ENCODE results near the gene SLAMF6. TPM values are rescaled to one million over a fixed set of nuclear protein-coding genes. Genes with fewer than 3 reads are reported as not detected.

The SLAMF6 gene
- total RNA-seq (2022; extraction: Qiagen RNA extraction) = not detected in 5 replicates

DNA sequence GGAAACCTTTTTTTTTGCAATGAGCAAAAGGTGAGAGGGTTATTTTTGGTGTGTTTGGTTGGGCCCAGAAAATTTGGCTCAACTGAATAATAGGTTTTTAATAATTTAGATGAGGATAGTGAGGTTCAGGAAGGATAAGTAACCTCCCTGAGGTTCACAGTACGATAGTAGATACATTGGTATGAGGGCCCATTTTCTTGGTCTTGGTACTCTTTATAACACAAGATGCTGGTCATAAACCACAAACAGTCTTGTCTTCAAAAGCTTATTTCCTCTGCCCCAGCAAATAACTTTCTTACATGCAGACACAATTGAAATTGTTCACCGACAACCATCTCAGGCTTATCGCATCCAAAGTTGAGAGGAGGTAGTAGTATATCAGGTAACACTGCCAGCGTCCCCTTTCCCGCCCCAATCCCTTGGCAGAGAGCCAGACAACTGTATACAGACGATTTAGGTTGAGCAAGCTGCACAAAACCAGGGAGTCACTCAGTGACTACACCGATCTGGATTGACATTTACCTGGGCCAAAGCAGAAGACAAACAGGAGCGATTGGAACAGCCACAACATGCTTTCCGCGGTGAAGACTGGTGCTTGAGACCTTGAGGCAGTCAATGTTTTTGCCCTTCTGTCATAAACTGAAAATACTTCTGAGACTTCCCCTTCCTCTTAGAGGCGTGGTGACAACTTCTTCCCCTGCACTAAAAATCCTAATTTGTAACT lies at the start of gene SLAMF6:
TSS of gene SLAMF6 (minus strand) at position 634 of the 724 bp plus-strand sequence. CDS start at position 571, 63 bp downstream.

Other genes starting within 250 kb of the SLAMF6 start
- gene PEX19, start 238.1 kb downstream of the SLAMF6 start, total RNA-seq (2022; extraction: Qiagen RNA extraction) = 19.2 to 25.9 TPM (median 23.1 TPM) in 5 replicates
- 74.9 to 101 TPM (median 78.0 TPM) in 5 replicates for gene COPA, start 180.0 kb downstream of the SLAMF6 start, total RNA-seq (2022; extraction: Qiagen RNA extraction)
- gene NCSTN, start 179.9 kb downstream of the SLAMF6 start, total RNA-seq (2022; extraction: Qiagen RNA extraction) = 39.1 to 48.5 TPM (median 45.8 TPM) in 5 replicates
- gene NHLH1, start 156.2 kb downstream of the SLAMF6 start, total RNA-seq (2022; extraction: Qiagen RNA extraction) = 0.32 to 0.71 TPM (median 0.40 TPM) in 5 replicates
- 0.46 to 0.98 TPM (median 0.71 TPM) in 5 replicates for gene VANGL2, start 122.7 kb downstream of the SLAMF6 start, total RNA-seq (2022; extraction: Qiagen RNA extraction)
- not detected in 5 replicates for gene CD84, start 56.2 kb upstream of the SLAMF6 start, total RNA-seq (2022; extraction: Qiagen RNA extraction)
- not detected in 5 replicates for gene SLAMF1, start 123.8 kb upstream of the SLAMF6 start, total RNA-seq (2022; extraction: Qiagen RNA extraction)
- not detected in 5 replicates for gene CD48, start 188.6 kb upstream of the SLAMF6 start, total RNA-seq (2022; extraction: Qiagen RNA extraction)
- 1.0 to 2.2 TPM (median 1.6 TPM) in 5 replicates for gene SLAMF7, start 216.0 kb upstream of the SLAMF6 start, total RNA-seq (2022; extraction: Qiagen RNA extraction)

Data from A549 treated with AZD2906 at 1 μM for 4 hours (cell line).